Measurements from ENCODE around the gene TYW3. TPM values are rescaled to one million over a fixed set of nuclear protein-coding genes. Genes with fewer than 3 reads are reported as not detected.

The TYW3 gene
- polyA plus RNA-seq, 5 donors: 29.9 to 44.4 (median 38.9) TPM

DNA sequence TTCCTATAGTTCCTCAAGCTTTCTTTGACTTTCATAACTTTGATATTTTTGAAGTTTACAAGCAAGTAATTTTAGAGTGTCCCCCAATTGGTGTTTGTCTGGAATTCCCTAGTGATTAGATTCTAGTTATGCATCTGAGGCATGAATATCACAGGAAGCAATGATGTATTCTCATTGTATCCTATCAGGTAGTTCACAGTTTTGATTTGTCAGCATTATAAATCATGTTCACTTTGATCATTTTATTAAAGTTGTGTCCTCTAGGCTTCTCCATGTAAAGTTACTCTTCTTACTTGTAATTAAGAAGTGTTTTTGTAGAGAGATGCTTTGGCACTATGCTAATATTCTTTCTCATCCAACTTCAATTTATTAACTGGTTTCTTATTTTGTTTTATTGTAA is 53.0 kb downstream of the TYW3 start:
- DNase-seq: no peak

GRCh38 chr1:74790453-74790852 is 57.5 kb downstream of the TYW3 start:
- DNase-seq: no peak

GRCh38 chr1:74791491-74791890 is 58.5 kb downstream of the TYW3 start:
- DNase-seq: no peak

- no peak for DNase-seq
These were observed 66.2 kb downstream of the TYW3 start for GRCh38 chr1:74799119-74799657.

DNA sequence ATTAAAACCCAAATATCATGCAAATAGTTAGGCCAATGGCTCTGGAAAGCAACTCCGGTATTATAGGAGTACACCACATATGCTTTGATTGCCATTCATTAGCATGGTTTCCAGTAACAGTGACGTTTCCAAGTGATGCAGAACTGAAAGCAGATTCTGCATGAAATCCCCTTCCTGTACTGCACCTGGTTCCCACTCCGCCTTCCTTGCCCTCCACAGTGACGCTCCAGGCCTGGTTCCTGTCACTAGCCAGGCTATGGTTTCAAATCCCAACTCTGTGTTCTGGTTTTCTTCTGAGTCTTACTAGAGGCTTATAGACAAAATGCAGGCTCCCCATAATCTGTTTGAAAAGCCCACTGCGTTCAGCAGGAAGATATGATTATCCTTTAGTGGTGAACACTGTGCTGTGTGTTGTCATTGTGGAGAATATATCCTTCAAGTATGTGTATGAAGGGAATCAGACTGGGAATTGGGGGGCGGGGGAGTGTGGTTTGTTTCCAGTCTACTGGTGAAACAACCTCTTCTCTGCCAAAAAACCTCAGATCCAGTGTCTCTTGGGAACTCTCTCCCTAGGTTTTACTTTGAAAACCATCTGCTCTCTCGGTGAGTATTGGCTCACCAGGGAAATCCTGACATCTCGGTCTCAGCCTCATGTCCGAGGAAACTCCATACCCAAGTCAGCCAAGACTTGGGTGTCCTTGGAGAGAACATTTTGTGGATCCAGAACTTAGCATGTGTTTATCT is 78.7 kb downstream of the TYW3 start:
- DNase-seq: no peak

DNA sequence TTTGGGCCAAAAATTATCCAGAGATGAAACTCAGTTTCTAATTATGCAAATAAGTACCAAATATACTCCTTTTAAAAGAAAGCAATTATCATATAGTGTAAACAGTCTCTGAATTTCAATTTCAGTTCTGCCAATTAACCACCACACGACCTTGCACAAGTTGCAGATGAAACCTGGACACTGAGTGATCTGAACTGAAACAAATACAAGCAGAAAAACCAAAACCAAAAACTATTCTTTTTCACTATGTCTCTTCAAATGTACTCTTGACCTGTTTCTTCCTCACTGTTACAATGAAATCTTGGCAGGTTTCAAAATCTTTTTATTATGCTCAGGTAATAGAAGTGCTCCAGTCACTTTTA is 79.2 kb downstream of the TYW3 start:
- DNase-seq: no peak

Other genes with a start within 250 kb of the TYW3 start
- not detected for gene LRRC53, start 220.5 kb upstream of the TYW3 start, polyA plus RNA-seq (ENCODE audit: insufficient read depth in 1 of 5, insufficient read length in 5 of 5, low replicate concordance in 1 of 5)
- 1 to 10 TPM in 4 of 5 donors, under 1 TPM in 1; 0.55 to 7.9 (median 4.2) TPM for gene ERICH3, start 59.4 kb upstream of the TYW3 start, polyA plus RNA-seq (ENCODE audit: insufficient read depth in 1 of 5, insufficient read length in 5 of 5, low replicate concordance in 1 of 5)
- 10 to 100 TPM; 45.1 to 81.3 (median 70.5) TPM for gene CRYZ, start 102 bp upstream of the TYW3 start, polyA plus RNA-seq (ENCODE audit: insufficient read depth in 1 of 5, insufficient read length in 5 of 5, low replicate concordance in 1 of 5)

All from right lung (tissue), 5 donors.